AG04449 (cell line): Measurements from ENCODE around the gene PPP2R5B.
"Not testable (repeated sequence)": the region's sequence is repeated elsewhere in the genome, so short reads cannot be mapped to it uniquely, and the experiment has no call there.

Source experiments
- CTCF ChIA-PET: fragments of 350-600 bp; formaldehyde crosslinking; extraction: SDS; loops from one replicate; lab custom pipeline; 2021; ENCODE audit warnings: antibody characterized with exemption; lab: Yijun Ruan, JAX
- POLR2A ChIA-PET: fragments of 400-600, 350-600 bp; formaldehyde crosslinking; extraction: SDS; loops from one replicate; lab custom pipeline; 2020; ENCODE audit warnings: antibody characterized with exemption, inconsistent platforms; lab: Yijun Ruan, JAX
- DNase-seq: peaks from one replicate; pipeline ENCODE4 v3.0.0-alpha.2; 2010; ENCODE audit warnings: low read depth, low spot score
- H3K4me3 ChIP-seq: 2 replicates; pipeline ENCODE4 v1.5.1; 2011; ENCODE audit warnings: low read depth, mild to moderate bottlenecking, control low read depth, low read length
- TF ChIP-seq, protein P1 (sequence below): IDR thresholded peaks from one replicate; pipeline ENCODE4 v1.5.1; 2011; ENCODE audit warnings: mild to moderate bottlenecking, moderate library complexity, low read length, control low read depth, inconsistent platforms; ENCODE audit not compliant: insufficient read depth; ENCODE audit errors: missing control alignments

Gene PPP2R5B

DNA sequence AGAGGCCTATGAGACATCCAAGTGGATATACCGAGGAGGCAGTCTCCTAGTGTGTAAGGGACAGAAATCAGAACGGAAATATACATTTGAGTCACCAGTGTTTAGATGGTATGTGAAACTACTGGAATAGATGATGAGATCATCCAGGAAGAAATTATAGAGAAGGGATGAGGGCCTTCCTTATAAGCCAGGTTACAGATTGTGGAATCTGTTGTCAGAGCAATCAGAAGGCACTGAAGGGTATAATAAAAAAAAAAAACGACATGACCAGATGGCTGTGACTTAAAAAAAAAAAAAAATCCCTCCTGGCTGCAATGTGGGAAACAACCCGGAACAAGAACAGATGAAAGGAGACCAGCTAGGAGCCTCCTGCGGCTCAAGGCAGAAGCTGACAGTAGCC lies 44.7 kb downstream of the PPP2R5B start:
- peak; percentile 21 for DNase-seq
- no peak overlapping the region for H3K4me3 ChIP-seq
- CTCF ChIA-PET, result no interaction called here
- POLR2A ChIA-PET, result no interaction called here
- TF ChIP-seq, protein P1, sequence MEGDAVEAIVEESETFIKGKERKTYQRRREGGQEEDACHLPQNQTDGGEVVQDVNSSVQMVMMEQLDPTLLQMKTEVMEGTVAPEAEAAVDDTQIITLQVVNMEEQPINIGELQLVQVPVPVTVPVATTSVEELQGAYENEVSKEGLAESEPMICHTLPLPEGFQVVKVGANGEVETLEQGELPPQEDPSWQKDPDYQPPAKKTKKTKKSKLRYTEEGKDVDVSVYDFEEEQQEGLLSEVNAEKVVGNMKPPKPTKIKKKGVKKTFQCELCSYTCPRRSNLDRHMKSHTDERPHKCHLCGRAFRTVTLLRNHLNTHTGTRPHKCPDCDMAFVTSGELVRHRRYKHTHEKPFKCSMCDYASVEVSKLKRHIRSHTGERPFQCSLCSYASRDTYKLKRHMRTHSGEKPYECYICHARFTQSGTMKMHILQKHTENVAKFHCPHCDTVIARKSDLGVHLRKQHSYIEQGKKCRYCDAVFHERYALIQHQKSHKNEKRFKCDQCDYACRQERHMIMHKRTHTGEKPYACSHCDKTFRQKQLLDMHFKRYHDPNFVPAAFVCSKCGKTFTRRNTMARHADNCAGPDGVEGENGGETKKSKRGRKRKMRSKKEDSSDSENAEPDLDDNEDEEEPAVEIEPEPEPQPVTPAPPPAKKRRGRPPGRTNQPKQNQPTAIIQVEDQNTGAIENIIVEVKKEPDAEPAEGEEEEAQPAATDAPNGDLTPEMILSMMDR, result no peak

DNA sequence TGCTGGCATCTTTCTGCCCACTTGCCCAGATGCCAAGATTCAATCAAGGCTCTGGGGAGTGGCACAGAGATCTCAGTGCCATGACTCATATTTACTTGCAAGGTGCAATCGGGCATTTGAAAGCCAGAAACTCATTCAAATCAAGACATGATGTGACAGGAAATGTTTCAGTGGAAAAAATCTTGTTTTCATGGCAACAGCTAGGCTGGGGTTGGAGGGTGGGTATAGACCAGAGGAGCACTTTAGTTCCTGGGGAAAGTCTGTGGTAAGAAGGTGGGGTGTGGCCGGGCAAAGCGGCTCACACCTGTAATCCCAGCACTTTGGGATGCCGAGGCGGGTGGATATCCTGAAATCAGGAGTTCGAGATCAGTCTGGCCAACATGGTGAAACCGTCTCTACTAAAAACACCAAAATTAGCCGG lies 46.3 kb downstream of the PPP2R5B start:
- ChIA-PET POLR2A (no interaction called here), CTCF (no interaction called here)
- no peak for DNase-seq
- H3K4me3 ChIP-seq, result no peak overlapping the region
- TF ChIP-seq, protein P1, result no peak

DNA sequence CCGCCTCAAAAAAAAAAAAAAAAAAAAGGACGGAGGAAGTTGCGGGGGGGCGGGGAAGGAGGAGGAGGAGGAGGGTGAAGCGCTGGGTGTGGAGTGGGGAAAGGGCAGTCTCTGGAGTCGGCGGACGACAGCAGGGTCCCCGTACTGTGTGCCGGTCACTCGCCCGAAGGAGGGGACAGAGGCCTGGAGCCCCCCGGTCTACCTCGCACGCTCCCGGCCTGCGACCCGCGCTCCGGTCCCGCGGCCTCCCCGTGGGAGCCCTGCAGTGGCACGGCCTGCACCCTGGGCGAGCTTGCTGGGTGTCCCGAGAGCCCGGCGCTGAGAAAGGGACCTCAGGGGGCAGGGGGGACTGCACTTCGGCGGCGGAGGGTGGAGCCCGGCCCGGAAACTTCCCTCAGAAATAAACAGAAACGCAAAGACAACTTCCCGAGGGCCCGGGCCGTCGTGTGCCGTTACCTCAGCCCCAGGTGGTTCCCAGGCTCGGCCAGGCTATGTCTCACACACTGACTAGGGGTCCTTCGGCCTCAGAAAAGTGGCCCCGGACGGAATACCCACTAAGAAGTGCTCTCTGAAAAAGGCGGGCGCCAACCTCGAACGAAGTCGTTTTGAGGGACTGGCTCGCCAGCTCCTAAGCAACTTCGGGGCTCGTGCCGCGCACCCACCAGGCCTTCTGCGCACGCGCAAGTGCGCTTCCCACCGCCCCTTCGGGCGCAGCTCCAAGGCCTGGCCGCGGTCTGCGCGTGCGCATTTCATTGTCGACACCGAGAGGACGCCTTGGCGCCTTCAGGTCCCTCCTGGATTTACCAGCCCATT lies 47.1 kb downstream of the PPP2R5B start, which contains the start of gene MAJIN:
Gene MAJIN (minus strand): TSS at position 688 of the 813 bp plus-strand sequence. CDS start 12,703 bp downstream, outside the sequence.
- peak within 1 kb of the TSS; percentile 46 for H3K4me3 ChIP-seq
- DNase-seq, result no peak
- POLR2A ChIA-PET, result no interaction called here
- CTCF ChIA-PET, result no interaction called here
- TF ChIP-seq, protein P1, result no peak

DNA sequence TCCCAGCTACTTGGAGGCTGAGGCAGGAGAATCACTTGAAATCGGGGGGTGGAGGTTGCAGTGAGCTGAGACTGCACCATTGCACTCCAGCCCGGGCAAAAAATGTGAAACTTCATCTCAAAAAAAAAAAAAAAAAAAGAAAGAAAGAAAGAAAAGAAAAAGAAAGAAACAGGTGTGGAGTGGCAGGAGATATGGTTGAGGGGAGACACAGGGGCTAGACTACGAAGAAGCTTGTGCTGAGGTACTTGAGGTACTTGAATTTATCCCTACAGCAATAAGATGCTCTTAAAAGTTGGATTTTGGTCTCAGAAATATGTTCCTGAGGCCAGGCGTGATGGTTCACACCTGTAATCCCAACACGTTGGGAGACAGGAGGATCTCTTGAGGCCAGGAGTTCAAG lies 49.6 kb downstream of the PPP2R5B start:
- CTCF ChIA-PET, result interaction anchor here (0.9 kb wide), 1 partner anchor 13 kb away, joined by 3 read pairs; no protein-coding TSS in a partner anchor
- TF ChIP-seq, protein P1, result no peak
- no peak overlapping the region for H3K4me3 ChIP-seq
- POLR2A ChIA-PET, result no interaction called here
- DNase-seq, result no peak

DNA sequence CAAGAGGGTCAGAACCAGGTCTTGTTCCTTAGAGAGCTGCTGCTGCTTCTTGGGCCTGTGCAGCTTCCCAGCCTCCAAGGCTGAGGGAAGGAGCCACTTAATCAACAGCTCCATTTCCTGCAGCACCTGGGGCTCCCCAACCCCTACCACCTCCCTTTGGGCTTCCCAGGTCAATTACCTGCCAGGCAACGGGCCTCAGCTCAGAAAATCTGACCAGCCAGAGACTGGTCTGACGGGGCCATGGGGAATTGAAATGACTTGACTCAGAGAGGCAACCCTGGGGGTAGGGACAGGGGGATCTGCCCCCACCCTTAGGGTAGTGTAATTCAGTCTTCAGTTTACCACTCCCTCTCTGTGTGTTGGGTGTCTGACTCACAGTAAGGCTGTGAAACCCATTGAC lies 52.2 kb downstream of the PPP2R5B start:
- TF ChIP-seq, protein P1, result no peak
- no peak overlapping the region for H3K4me3 ChIP-seq
- CTCF ChIA-PET, result interaction anchor here (1.4 kb wide), 1 partner anchor 38 kb away, joined by 3 read pairs; no protein-coding TSS in a partner anchor
- DNase-seq, result no peak
- POLR2A ChIA-PET, result no interaction called here

DNA sequence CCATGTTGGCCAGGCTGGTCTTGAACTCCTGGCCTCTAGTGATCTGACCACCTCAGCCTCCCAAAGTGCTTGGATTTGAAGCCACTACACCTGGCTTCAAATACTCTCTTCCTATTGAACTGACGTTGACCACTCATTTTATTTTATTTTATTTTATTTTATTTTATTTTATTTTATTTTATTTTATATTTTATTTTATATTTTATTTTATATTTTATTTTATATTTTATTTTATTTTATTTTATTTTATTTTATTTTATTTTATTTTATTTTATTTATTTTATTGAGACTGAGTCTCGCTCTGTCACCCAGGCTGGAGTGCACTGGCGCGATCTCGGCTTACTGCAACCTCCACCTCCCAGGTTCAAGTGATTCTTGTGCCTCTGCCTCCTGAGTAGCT lies 58.9 kb downstream of the PPP2R5B start:
- CTCF ChIA-PET, DNase-seq, POLR2A ChIA-PET, H3K4me3 ChIP-seq: not testable (repeated sequence)
